Urinary bladder (tissue), 4 donors: Measurements from ENCODE around the gene ART4. TPM values are rescaled to one million over a fixed set of nuclear protein-coding genes. Genes with fewer than 3 reads are reported as not detected.
A peak's percentile ranks its signal among the peaks of the same experiment; 100 is the strongest.

Experiments
- DNase-seq: peaks from one replicate; pipeline ENCODE4 v3.0.0-alpha.2; 2015; ENCODE audit errors: extremely low spot score
- H3K27ac ChIP-seq: one replicate; pipeline ENCODE4 v1.5.1; 2013; ENCODE audit warnings: low read depth, mild to moderate bottlenecking, moderate library complexity
- H3K36me3 ChIP-seq: one replicate; pipeline ENCODE4 v1.6.1; 2013; ENCODE audit warnings: mild to moderate bottlenecking, moderate library complexity; ENCODE audit not compliant: insufficient read depth
- H3K4me1 ChIP-seq: one replicate; pipeline ENCODE4 v1.6.1; 2013; ENCODE audit warnings: mild to moderate bottlenecking, moderate library complexity; ENCODE audit not compliant: insufficient read depth
- H3K4me3 ChIP-seq: one replicate; pipeline ENCODE4 v1.5.1; 2013; ENCODE audit warnings: low read depth, low read length
- WGBS: extraction: QIAGEN DNeasy Blood & Tissue Kit; methylation state at CpG from one replicate; pipeline ENCODE4 v1.1.7; 2013; 5-methylcytosine and 5-hydroxymethylcytosine counted together
- polyA plus RNA-seq: library from polyadenylated mRNA; stranded (reverse); fragments of 200-250 nt; gene quantifications from one replicate; pipeline ENCODE4 v1.2.3, GENCODE V29; 2013
- total RNA-seq: library from RNA; depleted of rRNA; stranded (reverse); fragments of >200 nt; gene quantifications from one replicate; pipeline ENCODE4 v1.2.3, GENCODE V29; 2014
- donor health status: healthy with polysubstance abuse.
- donor health status: healthy.

The ART4 gene
- total and polyA plus RNA-seq, 2 donors = 0.60 to 4.8 TPM

DNA sequence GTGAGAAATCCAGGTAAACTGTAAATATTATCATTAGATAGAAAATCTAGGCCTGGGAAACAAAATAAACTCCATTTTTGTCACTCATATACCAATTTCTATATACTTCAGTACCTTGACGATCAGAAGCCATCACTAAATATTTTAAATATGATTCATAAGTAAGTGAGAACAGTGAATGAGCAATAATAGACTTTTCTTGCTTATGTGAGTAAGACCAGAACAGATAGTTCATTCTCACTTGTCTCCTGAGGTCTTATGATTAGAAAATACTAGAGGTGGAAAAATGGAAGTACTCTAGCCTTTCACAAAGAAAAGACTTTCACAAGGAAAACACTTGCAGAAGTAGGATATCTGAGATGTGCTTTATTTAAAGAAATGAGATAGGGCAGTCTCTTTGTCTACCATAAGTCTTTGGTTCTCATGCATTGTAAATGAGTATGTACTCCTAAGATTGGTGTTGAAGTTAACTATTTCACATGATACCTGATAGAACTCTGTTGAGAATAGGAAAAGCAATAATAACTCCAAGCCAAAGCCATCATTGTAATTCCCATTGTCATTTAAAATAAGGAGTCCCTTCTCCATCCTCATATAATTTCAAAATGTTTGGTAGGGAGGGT lies 19.2 kb downstream of the ART4 start:
- H3K27ac ChIP-seq = no peak overlapping the region
- 82% methylated on average over 1 of the region's 1 CpG for WGBS
- no peaks in the 10 kb centered on the region for H3K36me3 ChIP-seq
- no peaks in the 10 kb centered on the region for H3K4me1 ChIP-seq
- no peak overlapping the region for H3K4me3 ChIP-seq
- no peak for DNase-seq

DNA sequence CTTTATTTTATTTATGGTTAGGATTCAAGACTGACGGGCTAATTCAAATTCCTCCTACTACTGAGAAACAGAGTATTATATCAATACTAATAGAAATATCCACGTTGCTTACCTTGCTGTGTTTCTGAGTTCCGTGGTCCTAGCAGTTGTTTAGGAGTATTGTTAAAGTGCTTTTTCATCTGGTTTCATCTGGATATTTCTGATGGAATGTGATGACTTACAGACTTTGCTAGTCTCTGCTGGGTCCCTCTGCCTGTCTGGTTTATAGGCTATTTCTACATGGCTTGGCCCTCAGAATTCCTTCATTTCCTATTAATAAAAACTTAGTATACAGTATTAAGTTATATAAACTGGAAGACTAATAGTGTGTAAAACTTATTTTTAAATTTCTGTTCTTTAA lies 29.3 kb downstream of the ART4 start, which contains the start of gene SMCO3:
Gene SMCO3, minus strand, starts transcription at position 169 of the 400 bp plus-strand sequence. CDS start 7,502 bp downstream, outside the sequence.
- Histone ChIP-seq H3K36me3 (no peaks in the 10 kb centered on the region), H3K4me1 (no peaks in the 10 kb centered on the region), H3K27ac (no peak within 1 kb of the TSS), H3K4me3 (no peak within 1 kb of the TSS)
- WGBS = 56% methylated on average over 3 of the region's 3 CpGs
- no peak for DNase-seq

- H3K27ac ChIP-seq = no peak overlapping the region
- no peaks in the 10 kb centered on the region for H3K36me3 ChIP-seq
- H3K4me3 ChIP-seq = no peak overlapping the region
- WGBS = 95% methylated on average over 2 of the region's 2 CpGs
- DNase-seq = no peak
- no peaks in the 10 kb centered on the region for H3K4me1 ChIP-seq
Measured at GRCh38 chr12:14811486-14811885, 31.8 kb downstream of the ART4 start.

DNA sequence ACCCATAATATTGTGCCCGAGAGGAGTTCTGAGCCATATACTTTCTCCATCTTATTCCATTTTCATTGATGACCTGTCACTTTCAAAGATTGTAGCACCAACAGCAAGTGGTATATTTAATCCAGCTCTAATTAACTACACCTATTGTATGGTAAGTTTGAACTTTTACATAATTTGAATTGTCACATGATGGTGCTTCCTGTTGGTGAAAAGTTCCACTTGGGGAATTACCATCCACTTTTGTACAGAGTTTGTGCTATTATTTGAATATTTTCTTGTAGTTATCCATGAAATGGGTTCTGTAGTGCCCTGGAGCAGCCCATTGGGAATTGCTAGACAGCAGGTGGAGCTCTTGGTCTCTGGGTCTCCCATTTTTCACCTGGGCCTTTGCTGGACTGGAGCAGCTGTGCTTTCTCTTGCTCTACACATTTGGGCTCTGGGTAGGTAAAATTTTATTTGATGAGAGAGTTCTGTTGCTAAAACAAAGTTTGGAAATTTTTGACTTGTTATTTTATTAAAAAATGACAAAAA lies 32.3 kb downstream of the ART4 start:
- H3K27ac ChIP-seq = no peak overlapping the region
- WGBS = 89% methylated on average over 1 of the region's 1 CpG

GRCh38 chr12:14810167-14810952 lies 33.0 kb downstream of the ART4 start:
- DNase-seq = no peak
- 87% methylated on average over 5 of the region's 5 CpGs for WGBS
- Histone ChIP-seq H3K4me1 (no peaks in the 10 kb centered on the region), H3K4me3 (no peak overlapping the region), H3K27ac (no peak overlapping the region), H3K36me3 (no peaks in the 10 kb centered on the region)

More for the DNA sequence above, 32.3 kb downstream of the ART4 start:
- DNase-seq = no peak
- no peaks in the 10 kb centered on the region for H3K4me1 ChIP-seq
- no peaks in the 10 kb centered on the region for H3K36me3 ChIP-seq
- H3K4me3 ChIP-seq = no peak overlapping the region

GRCh38 chr12:14803830-14804160 lies 39.5 kb downstream of the ART4 start:
- H3K4me3 ChIP-seq = peak overlapping the region; percentile 84
- DNase-seq = no peak
- peaks cover 3% of the 10 kb centered on the region for H3K36me3 ChIP-seq
- peak overlapping the region; percentile 54 for H3K27ac ChIP-seq
- no peaks in the 10 kb centered on the region for H3K4me1 ChIP-seq
- WGBS = under 1% methylated on average over 12 of the region's 12 CpGs

DNA sequence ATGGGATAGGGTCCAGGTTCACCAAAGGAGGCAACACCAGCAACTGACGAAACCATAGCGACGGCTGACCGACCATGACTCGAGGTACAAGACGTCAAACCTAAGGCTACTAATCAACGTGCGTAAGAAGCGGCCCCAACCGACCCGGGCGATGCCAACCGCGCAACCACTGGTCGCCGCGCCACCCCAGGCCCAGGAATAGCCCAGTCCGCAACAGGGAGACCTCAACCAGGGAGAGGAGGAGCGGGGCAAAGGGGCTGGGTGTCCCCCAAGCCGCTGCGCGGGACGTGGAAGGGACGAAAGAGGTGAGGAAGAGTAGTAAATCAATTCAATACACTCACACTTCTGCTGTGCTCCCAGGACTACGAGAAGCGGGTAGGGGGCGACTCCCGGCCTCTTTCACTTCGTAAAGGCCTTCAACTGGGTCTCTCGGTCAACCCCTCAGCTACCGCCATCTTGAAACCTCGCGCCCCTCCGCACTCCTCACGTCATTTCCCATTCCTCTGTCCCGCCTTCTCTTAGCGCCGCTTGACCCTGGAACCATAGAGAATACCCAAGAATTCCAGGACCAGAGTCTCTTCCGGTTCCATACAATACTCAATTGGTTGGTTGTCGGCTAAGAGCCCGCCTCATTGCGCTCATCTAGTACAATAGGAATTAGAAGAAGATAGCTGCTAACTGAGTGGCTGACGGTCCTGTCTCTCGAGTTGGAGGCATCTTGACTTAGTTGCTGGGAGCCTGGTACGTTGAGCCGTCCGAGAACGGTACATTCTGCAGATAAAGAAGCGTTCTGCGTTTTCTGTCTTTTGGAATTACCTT lies 40.1 kb downstream of the ART4 start, which contains the start of the genes C12orf60 and WBP11:
Gene C12orf60, plus strand, starts transcription at position 660 of the 819 bp plus-strand sequence. CDS start 19,266 bp downstream, outside the sequence.
Gene WBP11, minus strand, starts transcription at position 468 of the 819 bp plus-strand sequence. CDS start 2,095 bp downstream, outside the sequence.
- peak within 1 kb of the TSS; percentile 84 for H3K4me3 ChIP-seq
- H3K36me3 ChIP-seq = peaks cover 3% of the 10 kb centered on the region
- peak within 1 kb of the TSS; percentile 88 for H3K27ac ChIP-seq
- peak; percentile 99 for DNase-seq
- H3K4me1 ChIP-seq = no peaks in the 10 kb centered on the region
- WGBS = under 1% methylated on average over 50 of the region's 50 CpGs

- under 1% methylated on average over 7 of the region's 7 CpGs for WGBS
- Histone ChIP-seq H3K4me3 (peak overlapping the region; percentile 84), H3K27ac (peak overlapping the region; percentile 53), H3K4me1 (no peaks in the 10 kb centered on the region), H3K36me3 (peaks cover 3% of the 10 kb centered on the region)
- no peak for DNase-seq
Measured at GRCh38 chr12:14802721-14803010, 40.7 kb downstream of the ART4 start.

- 56% methylated on average over 4 of the region's 4 CpGs for whole genome bisulfite sequencing
- Histone ChIP-seq H3K4me3 (peak overlapping the region; percentile 84), H3K27ac (no peak overlapping the region), H3K4me1 (no peaks in the 10 kb centered on the region), H3K36me3 (peaks cover 6% of the 10 kb centered on the region)
- DNase-seq = no peak
Measured at GRCh38 chr12:14802247-14802646, 41.1 kb downstream of the ART4 start.

DNA sequence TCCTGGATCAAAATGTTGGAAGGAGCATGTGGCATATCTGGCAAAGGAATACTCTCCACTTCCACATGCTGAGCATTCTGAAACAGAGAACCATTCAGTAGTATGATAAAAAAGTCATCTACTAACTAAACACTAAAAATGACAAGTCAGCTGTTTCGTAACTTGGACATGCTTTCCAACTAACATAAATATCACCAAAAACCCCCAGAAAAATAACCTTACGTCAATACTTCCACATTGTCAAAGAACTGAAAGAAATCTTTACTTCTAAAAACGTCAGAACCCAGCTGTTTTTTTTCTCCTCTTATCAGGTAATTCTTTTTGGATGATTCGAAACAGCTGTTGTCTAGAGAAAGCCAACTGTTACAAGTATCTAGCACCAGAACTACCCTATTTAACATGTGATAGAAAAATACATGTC lies 48.3 kb downstream of the ART4 start:
- Histone ChIP-seq H3K27ac (no peak overlapping the region), H3K4me1 (no peaks in the 10 kb centered on the region), H3K4me3 (no peak overlapping the region), H3K36me3 (peaks cover 13% of the 10 kb centered on the region)
- DNase-seq = no peak
- 54% methylated on average over 4 of the region's 4 CpGs for WGBS

- Histone ChIP-seq H3K4me3 (no peak overlapping the region), H3K4me1 (no peaks in the 10 kb centered on the region), H3K27ac (no peak overlapping the region), H3K36me3 (peaks cover 11% of the 10 kb centered on the region)
- no peak for DNase-seq
- WGBS = 93% methylated on average over 3 of the region's 3 CpGs
Measured at GRCh38 chr12:14785568-14785967, 57.8 kb downstream of the ART4 start.

DNA sequence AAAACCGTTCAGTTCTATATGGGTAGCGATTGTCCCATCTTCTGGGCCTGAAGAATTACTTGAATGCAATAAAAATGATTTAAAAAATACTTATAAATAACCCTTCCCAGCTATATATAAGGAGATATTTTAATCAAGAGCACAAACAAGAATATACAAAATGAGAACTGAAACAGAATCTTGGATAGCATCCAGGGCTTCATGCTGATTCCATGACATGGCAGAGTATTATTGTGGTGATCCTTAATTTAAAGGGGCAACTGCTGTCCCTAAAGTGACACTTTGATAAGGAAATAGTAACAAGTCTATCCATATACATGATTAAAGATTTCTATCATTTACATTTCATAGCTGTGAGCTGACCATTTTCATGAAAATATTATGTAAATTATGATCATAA lies 58.9 kb downstream of the ART4 start:
- H3K4me1 ChIP-seq = no peaks in the 10 kb centered on the region
- WGBS = 92% methylated on average over 2 of the region's 2 CpGs
- no peak overlapping the region for H3K27ac ChIP-seq
- no peak for DNase-seq
- no peak overlapping the region for H3K4me3 ChIP-seq
- peaks cover 7% of the 10 kb centered on the region for H3K36me3 ChIP-seq

DNA sequence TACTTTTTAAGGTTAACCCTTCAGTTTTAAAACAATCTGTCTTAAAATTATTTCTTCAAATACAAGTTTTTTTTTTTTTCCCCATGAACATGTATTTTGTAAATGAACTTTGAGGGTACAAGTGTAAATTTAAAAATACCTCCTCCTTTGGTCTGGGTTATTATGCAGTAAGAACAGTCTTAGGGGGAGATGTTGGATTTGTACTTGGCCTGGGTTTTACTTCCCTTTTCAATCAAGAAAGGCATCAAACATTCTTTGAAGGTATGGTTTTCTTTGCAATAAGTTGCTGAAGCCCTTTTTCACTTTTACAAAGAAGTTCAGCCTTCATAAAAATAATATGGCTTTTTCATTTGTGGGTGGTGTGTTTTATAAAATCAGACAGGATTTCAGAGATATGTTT lies 60.6 kb downstream of the ART4 start:
- no peak overlapping the region for H3K4me3 ChIP-seq
- no peaks in the 10 kb centered on the region for H3K4me1 ChIP-seq
- H3K27ac ChIP-seq = no peak overlapping the region
- peaks cover 2% of the 10 kb centered on the region for H3K36me3 ChIP-seq
- no peak for DNase-seq
